Skin of body (tissue), 2 donors: ENCODE data around the gene NEB. TPM values are rescaled to one million over a fixed set of nuclear protein-coding genes. Genes with fewer than 3 reads are reported as not detected.
"Not testable (repeated sequence)": the region's sequence is repeated elsewhere in the genome, so short reads cannot be mapped to it uniquely, and the experiment has no call there.

Experiments
- DNase-seq: peaks from one replicate; lab custom pipeline; 2025; lab: John Stamatoyannopoulos, UW
- total RNA-seq: library from RNA; depleted of rRNA; stranded (reverse); fragments of >200 nt; gene quantifications from one replicate; pipeline ENCODE4 v1.2.3, GENCODE V29; 2014

Gene NEB
- total RNA-seq, 1 donor from 2014 or later, result 212 TPM

DNA sequence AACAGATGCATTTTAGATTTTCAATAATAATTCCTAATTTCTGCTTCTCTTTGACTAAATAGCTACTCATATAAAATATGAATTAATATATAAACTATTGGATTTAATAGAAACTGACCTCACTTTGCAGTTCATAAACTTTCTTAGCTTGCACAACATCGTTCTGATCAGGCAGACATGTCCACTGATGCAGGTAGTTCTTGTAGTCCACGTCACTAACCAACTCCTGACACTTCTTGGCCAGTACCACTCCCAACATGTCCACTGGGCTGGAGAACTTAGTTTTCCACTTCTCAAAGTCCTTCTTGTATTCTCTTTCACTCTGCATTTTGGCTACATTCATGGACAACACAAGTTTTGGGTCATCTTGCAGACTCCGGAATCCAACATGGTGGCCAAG lies 83.8 kb downstream of the NEB start:
- no peak for DNase-seq

DNA sequence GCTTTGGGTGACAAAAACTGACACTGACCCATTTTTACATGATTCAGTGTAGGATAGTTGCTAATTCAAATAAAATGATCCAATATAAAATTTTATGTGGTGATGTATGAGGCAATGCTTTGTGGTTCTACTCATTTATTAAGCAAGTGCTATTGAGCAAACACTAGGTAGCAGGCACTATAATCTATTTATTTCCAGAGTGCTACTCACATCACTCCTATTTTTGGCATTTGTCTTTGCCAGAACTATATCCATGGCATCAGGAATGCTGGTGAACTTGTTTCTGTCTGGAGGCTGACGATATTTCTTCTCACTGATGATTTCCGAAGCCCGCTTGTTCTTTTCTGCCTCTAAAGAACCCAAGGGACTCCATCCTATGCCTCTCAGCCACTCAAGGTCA lies 84.3 kb downstream of the NEB start:
- no peak for DNase-seq

DNA sequence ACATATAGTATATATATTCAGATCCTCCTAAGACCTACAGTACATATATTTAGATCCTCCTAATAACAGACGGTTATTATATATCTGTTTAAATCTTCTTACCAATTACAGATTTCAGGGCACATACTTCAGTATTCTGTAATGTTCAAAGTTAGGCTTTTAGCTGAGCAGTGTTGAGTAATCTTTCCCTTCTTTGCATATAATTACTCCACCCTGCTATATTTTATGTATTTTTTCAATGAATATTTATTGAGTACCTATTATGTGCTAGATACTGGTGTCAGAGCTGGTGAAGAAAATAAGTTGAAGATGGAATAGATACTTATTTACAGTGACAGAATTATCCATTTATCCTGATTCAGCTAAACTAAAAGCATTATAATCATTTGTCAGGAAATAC lies 84.9 kb downstream of the NEB start:
- no peak for DNase-seq

DNA sequence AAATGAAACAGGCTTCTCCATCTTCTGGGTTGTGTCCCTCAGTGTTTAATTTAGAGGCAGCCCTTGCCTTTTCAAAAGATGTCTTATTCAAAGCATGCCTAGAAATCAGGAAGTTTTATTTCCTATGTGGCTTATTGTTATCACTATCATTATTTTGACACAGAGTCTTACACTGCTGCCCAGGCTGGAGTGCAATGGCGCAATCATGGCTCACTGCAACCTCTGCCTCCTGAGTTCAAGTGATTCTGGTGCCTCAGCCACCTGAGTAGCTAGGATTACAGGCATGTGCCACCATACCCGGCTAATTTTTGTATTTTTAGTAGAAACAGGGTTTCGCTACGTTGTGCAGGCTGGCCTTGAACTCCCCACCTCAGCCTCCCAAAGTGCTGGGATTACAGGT lies 87.8 kb downstream of the NEB start:
- DNase-seq, result not testable (repeated sequence)

DNA sequence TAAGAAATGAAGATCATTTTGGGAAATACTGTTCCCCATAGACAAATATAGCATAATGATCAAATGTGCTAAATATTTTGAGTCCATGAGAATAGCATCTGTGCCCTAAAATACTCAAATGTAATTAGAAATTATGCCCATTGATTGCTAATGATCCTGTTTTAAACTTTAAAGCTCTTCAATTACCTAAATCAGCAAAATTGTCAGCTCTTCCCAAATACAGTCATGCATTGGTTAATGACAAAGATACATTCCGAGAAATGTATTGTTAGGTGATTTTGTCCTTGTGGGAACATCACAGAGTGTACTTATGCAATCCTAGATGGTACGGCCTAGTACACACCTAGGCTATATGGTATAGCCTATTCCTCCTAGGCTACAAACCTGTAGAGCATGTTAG lies 89.7 kb downstream of the NEB start:
- no peak for DNase-seq

DNA sequence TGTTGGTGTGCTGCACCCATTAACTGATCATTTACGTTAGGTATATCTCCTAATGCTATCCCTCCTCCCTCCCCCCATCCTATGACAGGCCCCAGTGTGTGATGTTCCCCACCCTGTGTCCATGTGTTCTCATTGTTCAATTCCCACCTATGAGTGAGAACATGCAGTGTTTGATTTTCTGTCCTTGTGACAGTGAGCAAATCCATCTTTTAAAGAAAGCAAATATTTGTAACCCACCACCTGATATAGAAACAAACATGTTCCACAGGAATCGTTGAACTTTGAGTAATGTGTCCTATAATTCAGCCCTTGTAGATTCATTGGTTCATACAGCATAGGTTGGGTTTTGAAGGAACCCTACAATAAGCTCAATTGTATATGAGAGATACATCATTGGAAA lies 92.4 kb downstream of the NEB start:
- not testable (repeated sequence) for DNase-seq

DNA sequence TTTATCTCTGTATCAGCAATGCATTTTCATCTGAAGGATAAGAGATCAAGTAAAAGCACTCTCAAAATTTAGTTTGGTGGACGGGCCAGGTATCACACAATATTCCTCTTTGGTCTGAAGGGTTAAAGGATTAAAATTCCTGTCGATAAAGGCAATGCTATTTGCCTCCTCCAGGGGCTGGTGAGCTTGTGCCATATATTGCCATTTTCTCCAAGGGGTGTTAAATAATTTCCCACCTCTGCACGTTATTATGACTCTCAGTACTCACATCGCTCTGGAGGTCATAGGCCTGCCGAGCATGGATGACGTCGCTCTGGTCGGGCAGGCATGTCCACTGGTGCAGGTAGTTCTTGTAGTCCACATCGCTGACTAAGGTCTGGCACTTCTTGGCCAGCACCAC lies 94.2 kb downstream of the NEB start:
- no peak for DNase-seq

DNA sequence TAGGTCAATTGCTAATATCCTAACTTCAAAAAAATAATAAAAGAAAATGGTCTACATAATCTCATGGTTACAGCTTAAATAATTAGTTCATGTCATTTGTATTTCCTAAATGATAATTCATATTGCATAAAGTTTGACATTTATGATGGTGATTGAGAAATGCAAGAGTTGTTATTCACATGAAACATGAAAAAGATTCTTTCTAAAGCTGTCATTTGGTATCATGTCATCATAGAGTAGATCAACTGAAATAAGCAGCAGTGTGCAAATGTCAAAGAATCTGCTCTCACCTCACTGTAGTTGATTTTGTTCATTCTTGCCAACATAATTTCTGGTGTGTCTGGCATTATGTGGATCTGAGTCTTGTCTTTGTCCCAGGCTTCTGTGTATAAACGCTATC lies 95.3 kb downstream of the NEB start:
- DNase-seq, result no peak

DNA sequence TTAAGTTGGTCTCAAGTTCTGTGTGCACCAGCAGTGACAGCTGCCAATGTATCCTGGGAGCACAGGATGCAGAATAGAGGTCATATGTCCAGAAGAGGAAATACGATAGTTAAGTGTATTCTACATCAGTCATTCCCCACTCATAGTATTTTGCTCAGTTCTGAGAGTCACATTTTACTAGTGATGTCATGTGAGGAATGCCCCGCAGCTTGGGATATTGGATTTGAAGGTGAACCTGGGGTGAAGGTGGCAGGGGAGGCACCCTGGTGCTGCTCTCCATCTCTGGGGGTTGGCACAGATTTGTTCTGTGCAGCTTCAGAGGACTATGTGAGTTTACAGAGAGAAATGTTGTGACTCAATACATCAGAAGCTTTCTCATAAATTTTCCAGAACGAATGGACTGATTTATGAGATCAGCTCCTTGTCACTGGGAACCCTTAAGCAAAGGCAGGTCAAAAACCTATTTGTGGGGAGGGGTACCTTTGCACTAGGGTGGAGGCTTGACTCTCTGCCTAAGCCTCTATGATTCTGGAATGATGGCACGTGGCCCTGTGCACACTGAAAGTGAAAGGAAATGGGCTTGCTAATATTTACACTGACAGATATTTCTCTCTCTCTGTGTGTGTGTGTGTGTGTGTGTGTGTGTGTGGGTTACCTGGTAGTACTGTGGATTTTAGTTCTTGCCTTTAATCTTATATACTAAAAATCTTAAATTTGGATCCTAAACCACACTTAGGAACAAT lies 95.9 kb downstream of the NEB start:
- DNase-seq, result no peak

DNA sequence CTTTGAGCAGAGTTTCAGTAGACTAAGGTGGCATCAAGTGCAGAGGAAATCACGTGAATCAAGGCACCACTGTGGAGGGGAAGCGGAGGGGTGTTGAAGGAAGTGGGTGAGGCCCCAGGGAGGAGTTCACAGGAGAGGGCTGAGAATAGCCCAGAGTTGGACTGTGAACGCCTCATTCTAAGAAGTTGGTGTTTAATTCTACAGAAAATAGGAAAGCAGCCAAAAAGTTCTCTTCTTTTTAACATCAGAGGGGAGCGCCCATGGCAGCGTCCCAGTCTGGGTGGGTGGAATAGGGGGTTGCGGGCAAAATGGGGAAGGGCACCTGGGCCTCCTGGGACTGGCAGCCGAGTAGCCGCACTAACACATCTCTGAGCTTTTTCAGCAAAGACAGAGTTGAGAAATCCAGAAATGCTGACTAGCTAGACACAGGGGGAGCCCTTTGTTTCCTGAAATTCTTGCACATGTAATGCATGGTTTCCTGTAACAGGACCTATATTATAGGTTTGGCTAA lies 97.0 kb downstream of the NEB start:
- no peak for DNase-seq

DNA sequence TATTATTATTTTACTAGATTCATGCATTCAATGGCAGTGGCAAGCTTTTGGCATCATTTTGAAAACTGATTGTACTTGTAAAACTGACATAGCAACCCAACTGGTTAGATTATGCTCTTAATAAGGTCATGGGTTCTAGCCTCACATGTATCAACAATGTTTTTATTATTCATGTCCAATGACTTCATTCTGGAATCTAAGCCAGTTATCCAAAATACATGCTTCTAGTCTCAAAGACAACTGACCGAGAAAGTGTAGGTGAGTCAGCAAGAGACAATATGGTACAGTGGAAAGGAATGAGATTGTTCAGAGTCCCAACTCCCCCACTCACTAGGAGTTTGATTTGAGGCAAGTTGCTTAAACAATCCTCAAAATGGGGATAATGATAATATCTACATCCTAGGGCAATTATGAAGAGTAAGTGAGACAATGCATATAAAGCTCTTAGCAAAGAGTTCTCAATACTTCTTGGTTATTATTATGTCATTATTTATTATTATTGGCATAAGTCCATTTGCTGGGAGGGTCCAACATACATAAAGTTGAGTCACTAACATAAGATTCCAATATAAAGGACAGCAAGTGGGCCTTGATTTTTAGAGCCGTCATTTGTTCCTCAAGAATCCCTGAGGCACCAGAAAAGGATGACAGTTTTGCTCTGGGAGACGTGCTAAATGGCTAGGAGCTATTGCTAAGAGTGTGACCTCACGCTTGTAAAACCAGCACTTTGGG lies 99.4 kb downstream of the NEB start:
- DNase-seq, result no peak

DNA sequence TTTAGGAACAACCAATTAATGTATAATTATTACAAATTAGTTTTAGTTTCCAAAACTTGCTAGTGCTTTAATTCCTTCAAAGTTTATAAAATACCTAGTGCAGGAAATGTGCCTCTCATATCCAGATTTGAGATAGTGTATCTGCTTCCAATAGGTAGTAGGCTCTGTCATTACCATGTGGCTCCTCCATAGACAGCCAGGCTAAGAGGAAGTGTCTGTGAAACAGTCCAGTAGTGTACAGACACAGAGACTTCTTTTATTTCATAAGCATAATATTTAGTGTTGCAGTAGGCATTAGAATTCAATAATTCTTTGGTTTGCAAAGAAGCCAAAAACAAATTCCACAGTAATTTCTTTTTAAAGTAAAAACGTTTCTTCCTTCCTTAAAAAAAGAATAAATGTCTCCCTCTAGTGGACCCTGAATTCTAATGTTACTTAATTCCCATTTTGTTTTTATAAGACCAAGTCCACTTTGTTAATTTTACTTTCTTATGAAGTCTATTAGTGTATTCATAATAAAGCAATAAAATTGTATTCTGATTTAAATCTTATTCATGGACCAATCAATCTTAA lies 101.2 kb downstream of the NEB start:
- DNase-seq, result no peak

DNA sequence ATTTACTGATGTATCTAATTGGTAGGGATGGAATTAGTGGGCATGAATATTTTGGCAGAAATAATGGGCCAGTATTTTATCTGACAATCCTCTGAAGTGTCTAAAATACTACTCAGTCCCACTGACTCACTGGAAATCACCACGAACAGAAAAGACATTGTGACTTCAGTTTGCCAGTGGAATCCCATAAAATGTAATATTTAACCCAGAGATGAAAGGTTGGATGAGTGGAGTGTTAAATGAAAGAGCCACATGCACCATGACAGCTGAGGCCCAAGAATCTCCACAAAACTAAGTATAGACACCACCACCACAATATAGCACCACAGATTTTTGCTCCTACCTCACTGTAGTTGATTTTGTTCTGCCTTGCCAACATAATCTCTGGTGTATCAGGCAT lies 103.9 kb downstream of the NEB start:
- no peak for DNase-seq

DNA sequence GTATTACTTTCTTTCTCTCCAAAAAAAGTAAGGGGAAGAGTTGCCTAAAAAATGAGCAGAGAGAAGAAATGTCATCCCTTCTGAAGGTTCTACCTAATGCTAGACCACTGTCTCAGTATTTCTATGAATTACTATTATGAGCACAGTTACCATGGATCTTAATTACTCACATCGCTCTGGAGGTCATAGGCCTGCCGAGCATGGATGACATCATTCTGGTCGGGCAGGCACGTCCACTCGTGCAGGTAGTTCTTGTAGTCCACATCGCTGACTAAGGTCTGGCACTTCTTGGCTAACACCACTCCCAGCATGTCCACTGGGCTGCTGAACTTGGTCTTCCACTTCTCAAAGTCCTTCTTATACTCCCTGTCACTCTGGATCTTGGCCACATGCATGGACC lies 106.9 kb downstream of the NEB start:
- DNase-seq, result no peak

DNA sequence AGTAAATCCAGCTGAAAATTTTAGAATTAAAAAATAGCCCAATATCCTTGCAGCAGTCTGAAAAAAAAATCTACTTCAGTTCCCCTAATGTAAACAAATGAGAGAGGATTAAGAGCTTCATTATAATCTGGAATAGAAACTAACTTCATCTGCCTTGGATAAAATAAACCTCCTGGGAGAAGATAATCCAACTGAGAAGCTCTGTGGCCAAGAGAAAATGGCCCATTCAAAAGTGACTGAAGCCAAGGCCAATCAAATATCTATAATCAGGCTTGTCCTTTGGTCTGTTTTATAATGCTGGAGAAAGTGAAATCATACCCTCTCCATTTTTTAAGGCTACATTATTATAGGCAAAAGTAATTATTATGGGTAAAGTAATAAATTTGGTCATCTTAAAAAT lies 110.0 kb downstream of the NEB start:
- no peak for DNase-seq

DNA sequence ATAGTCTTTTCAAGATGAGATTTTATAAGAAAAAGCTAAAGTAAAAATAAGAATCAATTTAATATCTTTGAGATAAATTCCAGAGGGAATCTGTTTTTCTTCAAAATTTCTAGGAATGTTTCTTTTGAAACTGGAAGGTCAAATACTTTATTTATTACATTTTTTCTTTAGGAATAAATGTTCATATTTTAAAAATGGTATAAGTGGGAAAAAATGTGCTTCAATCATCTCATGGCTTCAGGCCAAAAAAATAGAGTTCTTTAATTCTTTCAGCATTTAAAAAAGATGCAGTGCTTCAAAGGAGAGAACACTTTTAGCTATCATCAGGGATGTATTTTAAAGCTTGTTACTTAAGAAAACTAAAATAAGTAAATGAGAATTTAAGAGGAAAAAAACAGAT lies 110.6 kb downstream of the NEB start:
- no peak for DNase-seq

DNA sequence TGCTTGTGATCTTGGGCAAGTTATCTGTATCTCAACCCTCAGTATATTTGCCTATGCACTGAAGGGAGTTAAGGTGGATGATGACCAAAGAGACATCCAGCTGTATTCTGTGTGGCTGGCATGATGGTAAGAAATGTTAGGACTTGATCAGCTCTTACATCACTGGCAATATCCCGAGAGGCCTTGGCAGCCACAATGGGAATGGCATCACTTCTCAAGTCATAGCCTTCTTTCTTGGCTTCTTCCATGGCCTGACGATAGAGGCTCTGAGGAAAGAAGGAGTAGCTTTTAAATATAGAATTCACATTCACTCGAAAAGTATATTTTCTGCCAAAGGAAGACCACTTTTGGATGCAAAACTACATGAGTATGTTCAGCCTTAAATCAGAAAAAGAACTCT lies 113.5 kb downstream of the NEB start:
- DNase-seq, result no peak

DNA sequence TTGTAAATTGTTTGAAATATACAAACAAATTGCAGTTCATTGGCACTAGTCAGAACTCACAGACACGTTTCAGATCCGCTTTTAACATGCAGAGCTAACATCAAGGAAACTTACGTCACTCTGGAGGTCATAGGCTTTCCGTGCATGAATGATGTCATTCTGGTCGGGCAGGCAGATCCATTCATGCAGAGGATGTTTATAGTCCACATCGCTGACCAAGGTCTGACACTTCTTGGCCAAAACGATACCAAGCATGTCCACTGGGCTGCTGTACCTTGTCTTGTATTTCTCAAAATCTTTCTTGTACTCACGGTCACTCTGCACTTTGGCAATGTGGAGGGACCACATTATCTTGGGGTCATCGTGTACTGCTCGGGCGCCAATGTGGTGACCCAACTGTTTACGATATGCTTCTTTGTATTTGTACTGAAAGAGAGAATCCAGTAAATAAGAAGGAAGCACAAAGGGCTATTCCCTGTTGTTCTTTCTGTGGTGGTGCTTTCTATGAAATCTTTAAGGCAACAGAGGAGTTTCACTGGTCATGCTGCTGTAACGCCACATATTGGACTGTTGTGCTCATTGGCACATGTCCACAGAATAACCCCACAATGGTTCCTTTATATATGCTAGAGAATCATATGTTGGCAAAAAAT lies 114.8 kb downstream of the NEB start:
- DNase-seq, result no peak

DNA sequence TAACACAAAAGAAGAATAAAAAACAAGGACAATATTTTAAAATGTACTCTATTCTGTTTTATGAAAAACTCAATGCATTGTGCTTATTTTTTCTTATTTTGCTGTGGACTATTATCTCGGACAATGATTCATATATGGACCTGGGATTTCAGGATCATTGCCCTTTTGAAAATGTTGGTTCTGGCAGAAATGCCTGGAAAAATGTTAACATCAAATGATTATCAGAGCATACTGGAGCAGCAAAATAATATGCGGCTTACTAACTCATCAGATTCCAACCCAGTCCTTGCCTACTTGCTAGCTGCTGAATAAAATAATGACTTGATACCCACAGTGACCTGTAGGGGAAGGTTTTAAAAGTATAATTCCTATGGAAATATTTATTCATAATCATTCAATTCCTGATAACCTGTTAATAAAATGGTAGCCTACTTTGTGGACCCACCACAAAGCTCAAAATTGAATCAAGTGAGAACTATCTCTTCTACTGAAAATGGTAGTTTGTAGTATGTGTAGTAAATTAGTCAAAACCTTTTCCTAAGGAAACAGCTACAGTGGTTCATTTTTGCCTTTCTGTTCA lies 117.4 kb downstream of the NEB start:
- DNase-seq, result no peak

DNA sequence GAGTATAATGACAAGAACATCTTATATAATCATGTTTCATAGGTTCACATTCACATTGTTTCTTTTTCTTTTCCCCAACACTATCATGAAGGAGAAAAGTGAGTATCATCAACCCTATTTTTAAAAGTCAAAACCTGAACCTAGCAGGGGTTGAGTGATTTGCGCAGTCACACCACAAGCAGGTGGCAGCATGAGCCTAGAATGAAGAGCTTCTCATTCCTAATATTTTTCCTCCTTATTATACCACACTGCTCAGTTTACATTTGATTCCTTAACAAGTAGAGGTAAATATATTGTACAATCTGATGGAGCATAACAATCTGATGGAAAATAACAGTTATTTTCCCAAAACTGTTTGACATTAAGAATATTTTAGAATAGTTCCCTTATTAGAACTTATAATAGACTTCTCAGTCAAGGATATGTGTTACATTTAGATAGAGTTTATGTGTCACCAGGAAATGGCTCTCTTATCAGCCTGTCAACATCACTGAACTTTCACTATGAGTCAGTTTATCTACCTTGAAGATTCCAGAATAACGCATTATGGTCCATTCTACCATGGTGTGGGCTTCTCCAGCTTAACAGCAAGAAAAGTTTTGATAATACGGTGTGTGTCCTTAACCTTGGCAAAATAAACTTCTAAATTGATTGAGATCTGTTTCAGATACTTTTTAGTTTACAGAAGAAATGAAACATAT lies 119.5 kb downstream of the NEB start:
- DNase-seq, result no peak

DNA sequence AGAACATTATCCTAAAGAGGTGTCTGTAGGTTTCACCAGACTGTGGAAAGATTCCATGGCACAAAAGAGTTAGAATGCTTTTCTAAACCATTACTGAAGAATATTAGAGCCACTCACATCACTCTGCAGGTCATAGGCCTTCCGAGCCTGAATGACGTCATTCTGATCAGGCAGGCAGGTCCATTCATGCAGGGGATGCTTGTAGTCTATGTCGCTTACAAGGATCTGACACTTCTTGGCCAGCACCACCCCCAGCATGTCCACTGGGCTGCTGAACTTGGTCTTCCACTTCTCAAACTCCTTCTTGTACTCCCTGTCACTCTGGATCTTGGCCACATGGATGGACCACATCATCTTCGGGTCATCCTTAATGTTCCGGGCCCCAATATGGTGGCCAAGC lies 120.1 kb downstream of the NEB start:
- DNase-seq, result no peak
